Skeletal muscle tissue (tissue), 4 donors: ENCODE measurements around the gene INAVA. TPM values are rescaled to one million over a fixed set of nuclear protein-coding genes. Genes with fewer than 3 reads are reported as not detected.

ENCODE experiments used
- H3K27ac ChIP-seq: one replicate; pipeline ENCODE4 v1.7.0; 2013; ENCODE audit warnings: mild to moderate bottlenecking, low read depth, low read length, inconsistent platforms
- H3K27me3 ChIP-seq, 3 donors: one replicate each; pipeline ENCODE4 v1.7.0; 2013; ENCODE audit warnings: low read length in 3 of 3; ENCODE audit not compliant: control insufficient read depth in 3 of 3, insufficient read depth in 3 of 3
- H3K36me3 ChIP-seq, 3 donors: one replicate each; pipeline ENCODE4 v1.7.0; 2013; ENCODE audit warnings: low read length in 3 of 3; ENCODE audit not compliant: control insufficient read depth in 3 of 3, insufficient read depth in 3 of 3
- H3K4me1 ChIP-seq, 3 donors: one replicate each; pipeline ENCODE4 v1.7.0; 2013; ENCODE audit warnings: low read length in 3 of 3, mild to moderate bottlenecking in 3 of 3; ENCODE audit not compliant: control insufficient read depth in 3 of 3, insufficient read depth in 3 of 3
- H3K4me3 ChIP-seq, 3 donors: one replicate each; pipeline ENCODE4 v1.7.0; 2013; ENCODE audit warnings: low read length in 3 of 3
- H3K9ac ChIP-seq, 3 donors: one replicate each; pipeline ENCODE4 v1.7.0; 2013; ENCODE audit warnings: low read length in 3 of 3, mild to moderate bottlenecking in 3 of 3, moderate library complexity in 2 of 3, low read depth in 1 of 3
- H3K9me3 ChIP-seq, 3 donors: one replicate each; pipeline ENCODE4 v1.7.0; 2013; ENCODE audit warnings: low read length in 3 of 3; ENCODE audit not compliant: control insufficient read depth in 3 of 3
- total RNA-seq: library from RNA; depleted of rRNA; stranded (reverse); fragments of >200 nt; gene quantifications from one replicate; pipeline ENCODE4 v1.2.3, GENCODE V29; 2014
- donor health status: Osteomylitis.

INAVA gene
- total RNA-seq, 1 donor from 2014 or later, result 0.52 TPM

DNA sequence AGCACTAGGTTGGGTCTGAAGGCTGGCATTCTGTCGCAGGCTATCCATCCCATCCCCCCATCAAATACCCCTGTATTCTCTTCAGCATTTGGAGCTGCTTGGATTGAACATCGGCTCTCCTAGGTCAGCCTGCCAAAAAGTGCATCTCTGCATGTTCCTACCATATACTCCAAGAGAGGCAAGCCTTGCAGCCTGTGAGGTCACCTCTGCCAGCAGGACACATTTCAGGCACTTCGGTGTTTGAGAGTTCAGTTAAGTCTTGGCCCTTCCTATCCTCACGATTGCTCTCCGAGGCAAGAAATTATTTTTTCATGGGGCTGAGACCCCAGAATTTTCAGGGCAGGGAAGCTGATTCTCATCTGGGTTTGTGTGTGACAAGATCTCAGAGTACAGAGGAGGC is 19.3 kb upstream of the INAVA start:
- H3K9ac ChIP-seq, result no peak overlapping the region
- peaks cover 36 to 56% (median 42%) of the 10 kb centered on the region in 3 donors for H3K27me3 ChIP-seq
- H3K9me3 ChIP-seq, result no peaks in the 10 kb centered on the region
- peaks cover 9 to 12% (median 10%) of the 10 kb centered on the region in 3 donors for H3K4me1 ChIP-seq
- no peaks in the 10 kb centered on the region for H3K36me3 ChIP-seq
- no peak overlapping the region for H3K27ac ChIP-seq
- no peak overlapping the region for H3K4me3 ChIP-seq

GRCh38 chr1:200877010-200877409 is 17.7 kb upstream of the INAVA start:
- Histone ChIP-seq H3K9me3 (no peaks in the 10 kb centered on the region), H3K4me3 (no peak overlapping the region), H3K9ac (no peak overlapping the region), H3K27me3 (peaks cover 30 to 40% (median 40%) of the 10 kb centered on the region in 3 donors), H3K36me3 (no peaks in the 10 kb centered on the region), H3K4me1 (peaks cover 9 to 12% (median 10%) of the 10 kb centered on the region in 3 donors), H3K27ac (no peak overlapping the region)

GRCh38 chr1:200877839-200878551 is 16.7 kb upstream of the INAVA start:
- H3K36me3 ChIP-seq, result no peaks in the 10 kb centered on the region
- no peaks in the 10 kb centered on the region for H3K9me3 ChIP-seq
- no peak overlapping the region for H3K4me3 ChIP-seq
- H3K4me1 ChIP-seq, result peaks cover 9 to 10% (median 9%) of the 10 kb centered on the region in 3 donors
- no peak overlapping the region for H3K27ac ChIP-seq
- peaks cover 24 to 32% (median 31%) of the 10 kb centered on the region in 3 donors for H3K27me3 ChIP-seq
- H3K9ac ChIP-seq, result no peak overlapping the region

GRCh38 chr1:200880212-200880611 is 14.5 kb upstream of the INAVA start:
- Histone ChIP-seq H3K27me3 (peaks cover 4 to 13% (median 11%) of the 10 kb centered on the region in 3 donors), H3K9me3 (no peaks in the 10 kb centered on the region), H3K36me3 (no peaks in the 10 kb centered on the region), H3K4me1 (no peaks in the 10 kb centered on the region), H3K4me3 (no peak overlapping the region), H3K27ac (no peak overlapping the region), H3K9ac (no peak overlapping the region)

DNA sequence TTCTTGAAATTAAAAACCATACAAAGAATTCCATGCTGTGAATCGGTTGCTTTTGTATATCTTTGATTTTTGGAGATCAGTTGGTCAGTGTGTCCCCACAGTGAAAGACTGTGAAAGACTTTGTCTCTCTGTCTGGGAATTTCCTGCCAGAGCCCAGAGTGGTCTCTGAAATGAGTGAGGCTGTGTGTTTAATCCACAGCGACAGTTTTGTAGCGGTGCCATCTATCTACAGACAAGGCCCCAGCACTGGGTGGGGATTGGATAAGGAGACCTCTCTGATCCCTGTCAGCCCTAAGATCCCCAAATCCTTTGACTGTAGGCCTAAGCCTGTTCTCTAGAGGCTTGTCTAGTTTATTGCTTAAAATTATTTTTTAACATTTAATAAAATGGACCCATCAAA is 11.6 kb upstream of the INAVA start:
- H3K4me1 ChIP-seq, result no peaks in the 10 kb centered on the region
- no peaks in the 10 kb centered on the region for H3K9me3 ChIP-seq
- peaks cover 0 to 7% (median 6%) of the 10 kb centered on the region in 3 donors for H3K27me3 ChIP-seq
- H3K4me3 ChIP-seq, result no peak overlapping the region
- no peak overlapping the region for H3K27ac ChIP-seq
- no peaks in the 10 kb centered on the region for H3K36me3 ChIP-seq
- H3K9ac ChIP-seq, result no peak overlapping the region

- Histone ChIP-seq H3K9ac (no peak overlapping the region), H3K9me3 (no peaks in the 10 kb centered on the region), H3K4me1 (peaks cover 0 to 11% (median 2%) of the 10 kb centered on the region in 3 donors), H3K27me3 (peaks cover 12 to 20% (median 12%) of the 10 kb centered on the region in 3 donors), H3K36me3 (no peaks in the 10 kb centered on the region), H3K27ac (no peak overlapping the region), H3K4me3 (no peak overlapping the region)
These were observed 8.9 kb upstream of the INAVA start for GRCh38 chr1:200885623-200886402.

DNA sequence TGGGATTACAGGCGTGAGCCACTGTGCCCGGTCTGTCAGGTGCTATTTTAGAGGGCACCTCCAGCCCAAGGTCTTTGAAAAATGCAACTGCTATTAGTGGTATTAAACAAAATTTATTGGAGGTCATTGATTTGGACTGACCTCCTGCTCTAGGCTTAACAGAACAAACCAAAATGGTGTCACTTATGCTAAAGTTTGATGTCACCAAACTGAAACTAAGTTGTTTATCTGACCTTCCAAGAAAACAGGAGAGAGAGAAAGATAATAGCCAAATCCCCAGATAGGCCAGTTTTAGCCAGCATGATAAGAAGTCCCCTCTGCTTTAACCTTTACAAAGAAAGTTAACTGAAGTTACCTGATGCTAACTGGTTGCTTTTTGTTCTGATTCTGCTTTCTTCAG is 8.1 kb upstream of the INAVA start:
- H3K4me3 ChIP-seq, result no peak overlapping the region
- no peaks in the 10 kb centered on the region for H3K9me3 ChIP-seq
- no peak overlapping the region for H3K9ac ChIP-seq
- H3K36me3 ChIP-seq, result no peaks in the 10 kb centered on the region
- peaks cover 2 to 18% (median 9%) of the 10 kb centered on the region in 3 donors for H3K4me1 ChIP-seq
- H3K27me3 ChIP-seq, result peaks cover 18 to 27% (median 19%) of the 10 kb centered on the region in 3 donors
- no peak overlapping the region for H3K27ac ChIP-seq

DNA sequence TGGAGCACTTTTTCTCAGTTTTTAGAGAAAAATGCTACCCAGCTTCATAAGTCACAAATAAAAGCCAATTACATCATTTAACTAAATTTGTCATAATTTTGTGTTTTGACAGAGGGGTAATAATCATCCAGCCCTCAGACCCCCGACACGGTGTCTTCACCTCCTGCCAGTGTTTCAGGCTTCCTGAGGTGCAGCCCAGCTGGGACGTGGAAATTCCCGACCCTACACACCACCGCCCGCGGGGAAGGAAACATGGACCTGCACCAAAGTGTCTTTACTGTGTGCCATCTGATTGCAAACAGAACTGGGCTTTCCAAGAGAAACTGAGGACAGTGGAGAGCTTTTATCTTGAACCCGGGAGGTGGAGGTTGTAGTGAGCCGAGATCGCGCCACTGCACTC is 7.7 kb upstream of the INAVA start:
- H3K27me3 ChIP-seq, result peaks cover 22 to 31% (median 24%) of the 10 kb centered on the region in 3 donors

DNA sequence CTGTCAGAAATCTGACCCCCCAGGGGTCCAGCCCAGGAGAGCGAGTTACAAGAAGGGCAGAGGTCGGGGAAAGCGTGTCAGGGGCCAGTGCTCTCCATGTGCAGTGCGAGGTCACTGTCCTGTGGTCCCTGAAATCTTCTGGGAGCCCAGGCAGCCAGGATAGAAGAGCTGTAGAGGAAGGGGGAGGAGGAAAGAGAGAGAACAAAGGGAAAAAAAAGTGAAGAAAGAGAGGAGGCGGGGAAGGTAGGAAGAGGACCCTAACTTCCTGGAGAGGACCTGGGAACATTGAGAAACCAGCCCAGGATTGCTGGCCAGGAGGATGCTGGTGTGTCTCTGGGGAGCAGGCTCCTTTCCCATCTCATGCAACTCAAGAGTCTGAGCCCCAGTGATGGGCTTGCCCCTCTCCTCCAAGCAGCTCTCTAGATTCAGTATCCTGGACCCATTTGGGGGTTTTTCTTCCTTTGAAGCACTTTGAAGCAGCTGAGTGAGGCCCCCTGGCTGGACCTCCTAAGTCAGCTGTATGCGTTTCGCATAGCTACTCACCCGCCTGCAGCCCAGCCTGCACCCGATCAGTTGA is 6.8 kb upstream of the INAVA start:
- Histone ChIP-seq H3K9me3 (no peaks in the 10 kb centered on the region), H3K27me3 (peaks cover 24 to 32% (median 24%) of the 10 kb centered on the region in 3 donors), H3K36me3 (no peaks in the 10 kb centered on the region), H3K9ac (no peak overlapping the region), H3K27ac (no peak overlapping the region), H3K4me1 (peaks cover 7 to 23% (median 12%) of the 10 kb centered on the region in 3 donors), H3K4me3 (no peak overlapping the region)

More for the DNA sequence above, 7.7 kb upstream of the INAVA start:
- Histone ChIP-seq H3K9me3 (no peaks in the 10 kb centered on the region), H3K4me3 (no peak overlapping the region), H3K9ac (no peak overlapping the region), H3K4me1 (peaks cover 7 to 22% (median 12%) of the 10 kb centered on the region in 3 donors), H3K27ac (no peak overlapping the region), H3K36me3 (no peaks in the 10 kb centered on the region)
